Epithelial cell of esophagus (primary cell): ENCODE measurements around the gene CLCNKB.
"Not testable (repeated sequence)": the region's sequence is repeated elsewhere in the genome, so short reads cannot be mapped to it uniquely, and the experiment has no call there.

Source experiments
- DNase-seq: peaks from one replicate; pipeline ENCODE4 v3.0.0; 2010; ENCODE audit warnings: low read depth
- H3K4me3 ChIP-seq: 2 replicates; pipeline ENCODE4 v1.5.1; 2011; ENCODE audit warnings: mild to moderate bottlenecking, low read length, control low read depth
- CTCF ChIP-seq: IDR thresholded peaks from 2 replicates; pipeline ENCODE4 v1.5.1; 2011; ENCODE audit warnings: low read depth, mild to moderate bottlenecking, low read length, control low read depth, inconsistent platforms; ENCODE audit not compliant: insufficient read depth; ENCODE audit errors: missing control alignments

CLCNKB gene

GRCh38 chr1:16026723-16027484, 16.7 kb upstream of the CLCNKB start:
- TF ChIP-seq CTCF = no peak
- no peak for DNase-seq
- no peak overlapping the region for H3K4me3 ChIP-seq

GRCh38 chr1:16028237-16029002, 15.2 kb upstream of the CLCNKB start:
- H3K4me3 ChIP-seq = no peak overlapping the region
- no peak for TF ChIP-seq CTCF
- DNase-seq = no peak

GRCh38 chr1:16029003-16029268, 14.6 kb upstream of the CLCNKB start:
- DNase-seq, H3K4me3 ChIP-seq: not testable (repeated sequence)

GRCh38 chr1:16029288-16029687, 14.3 kb upstream of the CLCNKB start:
- TF ChIP-seq CTCF = no peak
- H3K4me3 ChIP-seq = no peak overlapping the region
- no peak for DNase-seq

- H3K4me3 ChIP-seq = no peak overlapping the region
- no peak for DNase-seq
- TF ChIP-seq CTCF = no peak
Observed at GRCh38 chr1:16031551-16031950, 12.0 kb upstream of the CLCNKB start.

GRCh38 chr1:16032388-16033102, 11.0 kb upstream of the CLCNKB start:
- H3K4me3 ChIP-seq = no peak overlapping the region
- peak; percentile 78 for TF ChIP-seq CTCF
- DNase-seq = peak; percentile 73

GRCh38 chr1:16033103-16033632, 10.4 kb upstream of the CLCNKB start:
- not testable (repeated sequence) for DNase-seq, H3K4me3 ChIP-seq

GRCh38 chr1:16036461-16036860, 7.1 kb upstream of the CLCNKB start:
- DNase-seq, H3K4me3 ChIP-seq: not testable (repeated sequence)
